KOPT-K1 (cell line): ENCODE measurements around the gene ELF5.

Experiments used
- H3K27ac ChIP-seq: fragments of 200-600 bp; sonication (generic); 2 replicates; pipeline ENCODE4 v1.5.1; 2016; ENCODE audit warnings: antibody characterized with exemption, mild to moderate bottlenecking, low read depth, low read length; ENCODE audit not compliant: poor library complexity, severe bottlenecking
- H3K36me3 ChIP-seq: fragments of 200-600 bp; sonication (generic); 2 replicates; pipeline ENCODE4 v1.5.1; 2017; ENCODE audit warnings: antibody characterized with exemption, mild to moderate bottlenecking, low read length, moderate library complexity; ENCODE audit not compliant: insufficient read depth
- H3K9me3 ChIP-seq: fragments of 200-600 bp; sonication (generic); 2 replicates; pipeline ENCODE4 v1.5.1; 2017; ENCODE audit warnings: antibody characterized with exemption, low read length, mild to moderate bottlenecking; ENCODE audit not compliant: insufficient read depth, poor library complexity, severe bottlenecking

Gene ELF5

GRCh38 chr11:34513682-34514449 lies at the start of gene ELF5:
Gene ELF5, minus strand, starts transcription at chr11:34513794. Its CDS starts 8,045 bp downstream, at chr11:34505749.
- H3K9me3 ChIP-seq, result no peaks in the 10 kb centered on the region
- no peak within 1 kb of the TSS for H3K27ac ChIP-seq
- no peaks in the 10 kb centered on the region for H3K36me3 ChIP-seq

GRCh38 chr11:34562976-34563375 lies 49.4 kb upstream of the ELF5 start:
- Histone ChIP-seq H3K9me3 (no peaks in the 10 kb centered on the region), H3K36me3 (no peaks in the 10 kb centered on the region), H3K27ac (no peak overlapping the region)

GRCh38 chr11:34560511-34560910 lies 46.9 kb upstream of the ELF5 start:
- Histone ChIP-seq H3K9me3 (no peaks in the 10 kb centered on the region), H3K27ac (no peak overlapping the region)

GRCh38 chr11:34558673-34559072 lies 45.1 kb upstream of the ELF5 start:
- no peaks in the 10 kb centered on the region for H3K36me3 ChIP-seq
- H3K27ac ChIP-seq, result no peak overlapping the region
- H3K9me3 ChIP-seq, result peaks cover 4% of the 10 kb centered on the region

More at GRCh38 chr11:34560511-34560910, 46.9 kb upstream of the ELF5 start:
- H3K36me3 ChIP-seq, result no peaks in the 10 kb centered on the region

- Histone ChIP-seq H3K36me3 (no peaks in the 10 kb centered on the region), H3K9me3 (peaks cover 4% of the 10 kb centered on the region), H3K27ac (no peak overlapping the region)
Observed at GRCh38 chr11:34558211-34558610, 44.6 kb upstream of the ELF5 start.

- H3K36me3 ChIP-seq, result no peaks in the 10 kb centered on the region
- peaks cover 4% of the 10 kb centered on the region for H3K9me3 ChIP-seq
- no peak overlapping the region for H3K27ac ChIP-seq
Observed at GRCh38 chr11:34552270-34552669, 38.7 kb upstream of the ELF5 start.

GRCh38 chr11:34549271-34549670 lies 35.7 kb upstream of the ELF5 start:
- Histone ChIP-seq H3K27ac (no peak overlapping the region), H3K36me3 (no peaks in the 10 kb centered on the region)

GRCh38 chr11:34548278-34548677 lies 34.7 kb upstream of the ELF5 start:
- Histone ChIP-seq H3K9me3 (no peaks in the 10 kb centered on the region), H3K27ac (no peak overlapping the region), H3K36me3 (no peaks in the 10 kb centered on the region)

More at GRCh38 chr11:34549271-34549670, 35.7 kb upstream of the ELF5 start:
- no peaks in the 10 kb centered on the region for H3K9me3 ChIP-seq

GRCh38 chr11:34546511-34547209 lies 33.1 kb upstream of the ELF5 start:
- no peaks in the 10 kb centered on the region for H3K9me3 ChIP-seq
- H3K27ac ChIP-seq, result no peak overlapping the region
- H3K36me3 ChIP-seq, result no peaks in the 10 kb centered on the region

- H3K36me3 ChIP-seq, result no peaks in the 10 kb centered on the region
- no peak overlapping the region for H3K27ac ChIP-seq
- H3K9me3 ChIP-seq, result no peaks in the 10 kb centered on the region
Observed at GRCh38 chr11:34542089-34542488, 28.5 kb upstream of the ELF5 start.

GRCh38 chr11:34540870-34541269 lies 27.3 kb upstream of the ELF5 start:
- Histone ChIP-seq H3K9me3 (no peaks in the 10 kb centered on the region), H3K36me3 (no peaks in the 10 kb centered on the region), H3K27ac (no peak overlapping the region)

GRCh38 chr11:34537636-34538035 lies 24.0 kb upstream of the ELF5 start:
- H3K36me3 ChIP-seq, result no peaks in the 10 kb centered on the region
- H3K27ac ChIP-seq, result no peak overlapping the region
- peaks cover 11% of the 10 kb centered on the region for H3K9me3 ChIP-seq

GRCh38 chr11:34536056-34536455 lies 22.5 kb upstream of the ELF5 start:
- no peak overlapping the region for H3K27ac ChIP-seq

GRCh38 chr11:34534826-34535225 lies 21.2 kb upstream of the ELF5 start:
- Histone ChIP-seq H3K9me3 (peaks cover 11% of the 10 kb centered on the region), H3K27ac (no peak overlapping the region)

More at GRCh38 chr11:34536056-34536455, 22.5 kb upstream of the ELF5 start:
- Histone ChIP-seq H3K36me3 (no peaks in the 10 kb centered on the region), H3K9me3 (peaks cover 11% of the 10 kb centered on the region)

GRCh38 chr11:34531663-34532062 lies 18.1 kb upstream of the ELF5 start:
- Histone ChIP-seq H3K27ac (no peak overlapping the region), H3K36me3 (no peaks in the 10 kb centered on the region), H3K9me3 (peaks cover 11% of the 10 kb centered on the region)

More at GRCh38 chr11:34534826-34535225, 21.2 kb upstream of the ELF5 start:
- H3K36me3 ChIP-seq, result no peaks in the 10 kb centered on the region
